Measurements from ENCODE around the gene UBE2L3. TPM values are rescaled to one million over a fixed set of nuclear protein-coding genes. Genes with fewer than 3 reads are reported as not detected.

Gene UBE2L3
- total RNA-seq, 1 experiment from 2014 or later: 44.2 TPM

Small RNAs within 50 kb of the gene (microRNA-seq; reads per million reads assigned to microRNA genes)
- gene MIR130B (1,272 reads per million, percentile 88 among the genes with 10 or more reads in this experiment), gene MIR301B (10.6 reads per million, percentile 51 among the genes with 10 or more reads in this experiment)

Other genes starting within 250 kb of the UBE2L3 start
- not detected in 2 replicates for gene RIMBP3B, start 184.0 kb upstream of the UBE2L3 start, total RNA-seq (2022)
- gene HIC2, start 150.3 kb upstream of the UBE2L3 start, total RNA-seq (2022): 2.2 and 2.5 TPM in 2 replicates
- gene TMEM191C, start 100.3 kb upstream of the UBE2L3 start, total RNA-seq (2022): 0.75 and 1.4 TPM in 2 replicates
- 0.14 and 0.20 TPM in 2 replicates for gene RIMBP3C, start 16.3 kb upstream of the UBE2L3 start, total RNA-seq (2022)
- gene YDJC, start 62.3 kb downstream of the UBE2L3 start, total RNA-seq (2022): 58.6 and 83.5 TPM in 2 replicates
- gene CCDC116, start 65.0 kb downstream of the UBE2L3 start, total RNA-seq (2022): 0.21 TPM in 1 of 2 replicates, not detected in the other
- gene SDF2L1, start 74.6 kb downstream of the UBE2L3 start, total RNA-seq (2022): 91.5 and 123 TPM in 2 replicates
- gene PPIL2, start 98.3 kb downstream of the UBE2L3 start, total RNA-seq (2022): 34.4 and 41.3 TPM in 2 replicates
- gene YPEL1, start 168.1 kb downstream of the UBE2L3 start, total RNA-seq (2022): 0.07 and 0.27 TPM in 2 replicates